B cell (primary cell): ENCODE measurements around the gene PSMD3. TPM values are rescaled to one million over a fixed set of nuclear protein-coding genes. Genes with fewer than 3 reads are reported as not detected.

Experiments
- ATAC-seq: fragments of 200-7000 bp; cut with Tn5 transposase; one replicate; pipeline ENCODE4 v1.10.0; 2021; ENCODE audit warnings: low read depth, mild to moderate bottlenecking, moderate number of reproducible peaks, moderate library complexity
- CTCF ChIA-PET: fragments of 350-600 bp; sonication (Branson Sonifier 250); formaldehyde crosslinking; loops from one replicate; lab custom pipeline; 2021; ENCODE audit warnings: antibody characterized with exemption, inconsistent platforms; lab: Charles Lee
- POLR2A ChIA-PET: fragments of 350-600 bp; sonication (Branson Sonifier 250); formaldehyde crosslinking; loops from one replicate; lab custom pipeline; 2021; ENCODE audit warnings: antibody characterized with exemption; lab: Charles Lee
- DNase-seq: peaks from one replicate; pipeline ENCODE4 v3.0.0; 2013
- H2AFZ ChIP-seq: 2 replicates; pipeline ENCODE4 v1.6.1; 2012; ENCODE audit warnings: mild to moderate bottlenecking, low read depth, low read length; ENCODE audit not compliant: insufficient read depth, poor library complexity, severe bottlenecking
- H3K27ac ChIP-seq, 2 donors: 1 replicate in 1 of 2; 2 replicates in 1 of 2; pipeline ENCODE4 v1.5.1; 2012 to 2013; ENCODE audit warnings: low read length in 2 of 2, mild to moderate bottlenecking in 2 of 2, moderate library complexity in 1 of 2
- H3K27me3 ChIP-seq, 4 experiments: fragments of 200-600 bp in 1 of 4; sonication (generic) in 1 of 4; replicated peaks in 1 of 4; 1 replicate in 2 of 4; 2 replicates in 2 of 4; pipeline versions ENCODE4 v1.6.1 to v1.7.0; 2013 to 2016; ENCODE audit warnings: low read length in 3 of 4, mild to moderate bottlenecking in 2 of 4, mixed read lengths in 1 of 4, moderate library complexity in 1 of 4; ENCODE audit not compliant: insufficient read depth in 4 of 4, control insufficient read depth in 3 of 4; ENCODE audit errors: control extremely low read depth in 1 of 4
- H3K36me3 ChIP-seq, 2 experiments: replicated peaks in 1 of 2; 1 replicate in 1 of 2; 2 replicates in 1 of 2; pipeline versions ENCODE4 v1.6.1 to v1.7.1; 2013; ENCODE audit warnings: low read length in 1 of 2; ENCODE audit not compliant: insufficient read depth in 2 of 2, control insufficient read depth in 1 of 2; ENCODE audit errors: control extremely low read depth in 1 of 2, extremely low read depth in 1 of 2
- H3K4me1 ChIP-seq, 2 donors: fragments of 200-600 bp in 1 of 2; sonication (generic) in 1 of 2; 1 replicate in 1 of 2; 2 replicates in 1 of 2; pipeline versions ENCODE4 v1.5.1 to v1.6.1; 2013 to 2017; ENCODE audit warnings: low read length in 2 of 2; ENCODE audit not compliant: control insufficient read depth in 2 of 2, insufficient read depth in 2 of 2
- H3K4me2 ChIP-seq: replicated peaks from 2 replicates; pipeline ENCODE3; 2012; ENCODE audit warnings: mild to moderate bottlenecking, low read depth, low read length; ENCODE audit not compliant: poor library complexity, severe bottlenecking
- H3K4me3 ChIP-seq, 5 experiments: fragments of 200-600 bp in 1 of 5; sonication (generic) in 1 of 5; 1 replicate in 3 of 5; 2 replicates in 2 of 5; pipeline versions ENCODE4 v1.5.1 to v1.7.0; 2011 to 2016; ENCODE audit warnings: low read length in 4 of 5, mild to moderate bottlenecking in 4 of 5, low read depth in 2 of 5, control low read depth in 1 of 5, moderate library complexity in 1 of 5; ENCODE audit not compliant: insufficient read depth in 1 of 5; ENCODE audit errors: control extremely low read depth in 1 of 5, extremely low read depth in 1 of 5
- H3K79me2 ChIP-seq: fragments of 200-600 bp; sonication (generic); one replicate; pipeline ENCODE4 v1.6.0; 2016; ENCODE audit warnings: low read length; ENCODE audit not compliant: control insufficient read depth, insufficient read depth
- H3K9ac ChIP-seq: fragments of 200-600 bp; sonication (generic); 2 replicates; pipeline ENCODE4 v1.6.1; 2017; ENCODE audit warnings: mild to moderate bottlenecking, low read length, moderate library complexity
- H3K9me3 ChIP-seq, 3 donors: one replicate each; pipeline versions ENCODE4 v1.6.1 to v1.7.1; 2013; ENCODE audit warnings: low read length in 2 of 3; ENCODE audit not compliant: control insufficient read depth in 2 of 3, insufficient read depth in 1 of 3; ENCODE audit errors: control extremely low read depth in 1 of 3
- H4K20me1 ChIP-seq: 2 replicates; pipeline ENCODE4 v1.6.0; 2012; ENCODE audit warnings: mild to moderate bottlenecking, low read length; ENCODE audit not compliant: insufficient read depth, control insufficient read depth, poor library complexity, severe bottlenecking
- H3K27ac Mint-ChIP-seq: one replicate; pipeline ENCODE4 v1.8.0; 2021; ENCODE audit warnings: mixed read lengths
- H3K27me3 Mint-ChIP-seq: one replicate; pipeline ENCODE4 v1.8.0; 2021; ENCODE audit warnings: mixed read lengths
- H3K4me1 Mint-ChIP-seq: one replicate; pipeline ENCODE4 v1.8.0; 2021; ENCODE audit warnings: mixed read lengths
- H3K4me3 Mint-ChIP-seq: one replicate; pipeline ENCODE4 v1.8.0; 2021; ENCODE audit warnings: mixed read lengths
- H3K9me3 Mint-ChIP-seq: one replicate; pipeline ENCODE4 v1.8.0; 2022; ENCODE audit warnings: mixed read lengths; ENCODE audit not compliant: insufficient read depth
- EZH2 ChIP-seq: IDR thresholded peaks from 2 replicates; pipeline ENCODE4 v1.6.1; 2012; ENCODE audit warnings: borderline replicate concordance, low read depth, mild to moderate bottlenecking, moderate library complexity, low read length; ENCODE audit not compliant: insufficient read depth, poor library complexity, severe bottlenecking
- WGBS: methylation state at CpG from one replicate; pipeline ENCODE4 v1.1.5; 2013; ENCODE audit warnings: missing lambda C conversion rate; ENCODE audit not compliant: insufficient coverage; 5-methylcytosine and 5-hydroxymethylcytosine counted together
- intact Hi-C: fragments of 100-400 bp; cut with micrococcal nuclease; formaldehyde crosslinking; loops from one replicate; pipeline ENCODE4 v1.10.0; 2022
- polyA plus RNA-seq: library from polyadenylated mRNA; depleted of rRNA; stranded (reverse); fragments of >200 nt; gene quantifications from 2 replicates; pipeline ENCODE4 v1.2.3, GENCODE V29; 2012
- total RNA-seq, 2 donors: library from RNA; stranded (reverse); fragments of 120-200 nt in 1 of 2; gene quantifications; 1 replicate in 1 of 2; 2 replicates in 1 of 2; pipeline versions ENCODE4 v1.2.3 to v1.2.4, GENCODE V29; 2013 to 2022
- TF ChIP-seq, protein P1 (sequence below): fragments of 200-600 bp; IDR thresholded peaks from one replicate; pipeline ENCODE4 v1.8.0; 2022; ENCODE audit warnings: antibody characterized with exemption, mild to moderate bottlenecking

Gene PSMD3
- total and polyA plus RNA-seq, 2 donors (not counting 1 experiment from before 2014, with no cell fraction given) = 72.6 to 76.6 TPM

DNA sequence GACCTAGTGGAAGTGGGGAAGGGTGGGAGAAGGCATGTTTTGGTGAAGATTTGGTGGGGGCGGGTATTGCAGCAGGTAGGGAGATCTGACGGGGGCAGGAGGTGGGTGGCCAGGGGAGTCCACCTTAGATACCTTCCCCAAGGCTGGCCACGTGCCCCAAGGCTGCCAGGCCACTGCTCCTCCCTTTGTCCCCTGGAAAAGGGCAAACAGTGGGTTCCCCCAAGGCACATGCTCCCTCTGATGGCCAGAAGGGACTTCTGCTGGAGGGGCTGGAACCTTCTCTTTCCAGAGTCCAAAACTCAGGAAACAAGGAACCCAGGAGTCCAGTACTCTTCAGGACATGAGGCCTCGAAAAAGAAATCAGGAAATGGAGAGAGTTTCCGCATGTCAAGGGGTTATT is 6.2 kb upstream of the PSMD3 start:
- no peak for DNase-seq
- Histone ChIP-seq H3K36me3 (no peaks in the 10 kb centered on the region), H3K9me3 (no peaks in the 10 kb centered on the region), H2AFZ (no peak overlapping the region), H3K27ac (no peak overlapping the region), H3K79me2 (no peaks in the 10 kb centered on the region), H4K20me1 (no peaks in the 10 kb centered on the region), H3K27me3 (peaks cover 0 to 7% (median 3%) of the 10 kb centered on the region in 4 experiments), H3K4me1 (peaks cover 9 to 10% of the 10 kb centered on the region in 2 donors), H3K4me2 (no peak overlapping the region), H3K9ac (no peak overlapping the region), H3K4me3 (no peak overlapping the region)
- no peak overlapping the region for H3K4me3 Mint-ChIP-seq
- H3K4me1 Mint-ChIP-seq = peaks cover 4% of the 10 kb centered on the region
- no peak overlapping the region for H3K27ac Mint-ChIP-seq
- no peak for ATAC-seq
- 60% methylated on average over 2 of the region's 5 CpGs for WGBS
- H3K27me3 Mint-ChIP-seq = peaks cover 36% of the 10 kb centered on the region
- POLR2A ChIA-PET = no interaction called here
- no peaks in the 10 kb centered on the region for H3K9me3 Mint-ChIP-seq
- CTCF ChIA-PET = no interaction called here
- TF ChIP-seq EZH2 = no peak
- TF ChIP-seq, protein P1, sequence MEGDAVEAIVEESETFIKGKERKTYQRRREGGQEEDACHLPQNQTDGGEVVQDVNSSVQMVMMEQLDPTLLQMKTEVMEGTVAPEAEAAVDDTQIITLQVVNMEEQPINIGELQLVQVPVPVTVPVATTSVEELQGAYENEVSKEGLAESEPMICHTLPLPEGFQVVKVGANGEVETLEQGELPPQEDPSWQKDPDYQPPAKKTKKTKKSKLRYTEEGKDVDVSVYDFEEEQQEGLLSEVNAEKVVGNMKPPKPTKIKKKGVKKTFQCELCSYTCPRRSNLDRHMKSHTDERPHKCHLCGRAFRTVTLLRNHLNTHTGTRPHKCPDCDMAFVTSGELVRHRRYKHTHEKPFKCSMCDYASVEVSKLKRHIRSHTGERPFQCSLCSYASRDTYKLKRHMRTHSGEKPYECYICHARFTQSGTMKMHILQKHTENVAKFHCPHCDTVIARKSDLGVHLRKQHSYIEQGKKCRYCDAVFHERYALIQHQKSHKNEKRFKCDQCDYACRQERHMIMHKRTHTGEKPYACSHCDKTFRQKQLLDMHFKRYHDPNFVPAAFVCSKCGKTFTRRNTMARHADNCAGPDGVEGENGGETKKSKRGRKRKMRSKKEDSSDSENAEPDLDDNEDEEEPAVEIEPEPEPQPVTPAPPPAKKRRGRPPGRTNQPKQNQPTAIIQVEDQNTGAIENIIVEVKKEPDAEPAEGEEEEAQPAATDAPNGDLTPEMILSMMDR = no peak
- intact Hi-C loops = no loop called here

- H3K27ac ChIP-seq = no peak overlapping the region
- Mint-ChIP-seq H3K4me3 (no peak overlapping the region), H3K9me3 (no peaks in the 10 kb centered on the region), H3K27ac (no peak overlapping the region), H3K27me3 (peaks cover 22% of the 10 kb centered on the region), H3K4me1 (peaks cover 17% of the 10 kb centered on the region)
- TF ChIP-seq EZH2 = no peak
- TF ChIP-seq, protein P1 = no peak
- H3K27me3 ChIP-seq = peaks cover 0 to 6% (median 2%) of the 10 kb centered on the region in 4 experiments
- H3K4me1 ChIP-seq = peaks cover 14 to 17% of the 10 kb centered on the region in 2 donors
- no peak overlapping the region for H3K4me3 ChIP-seq
- H2AFZ ChIP-seq = no peak overlapping the region
- DNase-seq (no peak), ATAC-seq (no peak)
- H3K9me3 ChIP-seq = no peaks in the 10 kb centered on the region
- intact Hi-C loops = no loop called here
- H3K79me2 ChIP-seq = peaks cover under 1% of the 10 kb centered on the region
- no peak overlapping the region for H3K4me2 ChIP-seq
- 94% methylated on average over 3 of the region's 4 CpGs for WGBS
- no peaks in the 10 kb centered on the region for H3K36me3 ChIP-seq
- H4K20me1 ChIP-seq = no peaks in the 10 kb centered on the region
- no peak overlapping the region for H3K9ac ChIP-seq
- ChIA-PET POLR2A (no interaction called here), CTCF (interaction anchor here (8.1 kb wide), 1 partner anchor 18 kb away, joined by 97 read pairs; no protein-coding TSS in a partner anchor)
Observed at GRCh38 chr17:39975801-39976200, 4.8 kb upstream of the PSMD3 start.
